ENCODE measurements around the gene CACNA1F.
"Not testable (repeated sequence)": the region's sequence is repeated elsewhere in the genome, so short reads cannot be mapped to it uniquely, and the experiment has no call there.

The CACNA1F gene

DNA sequence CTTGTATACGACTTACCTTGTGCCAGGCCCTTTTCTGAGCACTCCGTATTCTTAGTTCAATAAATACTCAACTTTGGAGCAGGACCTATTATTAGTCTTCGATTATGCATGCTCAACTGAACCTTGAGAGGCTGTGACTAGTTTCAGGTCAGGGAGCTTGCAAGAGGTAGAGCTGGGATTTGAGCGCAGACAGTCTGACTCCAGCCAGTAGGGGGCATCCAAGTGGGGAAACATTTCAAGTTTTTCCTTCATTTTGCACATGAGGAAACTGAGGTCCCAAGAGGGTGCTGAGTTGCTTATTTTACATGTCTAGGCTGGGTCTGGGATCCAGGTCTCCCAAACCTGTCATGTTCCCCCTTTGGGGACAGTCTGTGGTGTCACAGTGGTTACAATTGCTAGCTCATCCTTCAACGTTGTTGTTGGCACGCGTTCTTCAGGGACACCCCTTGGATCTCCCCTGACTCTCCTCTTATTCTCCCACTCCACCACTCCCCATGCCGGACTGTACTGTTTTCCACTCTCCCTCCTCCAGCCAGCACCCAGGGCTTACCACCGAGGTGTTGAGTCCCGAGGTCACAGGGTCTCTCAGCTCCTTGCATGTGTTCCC is 40.3 kb downstream of the CACNA1F start:
- no peak for DNase-seq

DNA sequence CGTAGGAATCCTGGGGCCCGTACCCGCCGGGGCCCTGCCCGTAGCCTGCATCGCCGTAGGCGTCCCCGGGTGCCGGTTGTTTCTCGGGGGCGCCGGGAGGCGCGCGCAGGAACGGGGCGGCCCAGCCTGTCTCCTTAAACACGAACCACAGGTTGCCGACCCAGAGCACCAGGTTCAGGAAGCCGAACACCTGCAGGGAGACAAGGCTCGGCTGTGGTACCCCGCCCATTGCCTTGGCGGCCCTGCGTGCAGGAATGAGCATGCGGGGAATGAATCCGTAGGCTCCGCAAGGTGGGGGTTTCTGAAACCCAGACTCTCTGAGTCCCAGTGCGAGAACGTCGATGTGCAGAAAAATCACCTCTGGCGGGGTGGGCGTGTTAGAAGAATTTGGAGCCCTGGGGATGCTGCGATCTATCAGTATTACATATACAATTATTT is 41.5 kb downstream of the CACNA1F start:
- no peak for DNase-seq

DNA sequence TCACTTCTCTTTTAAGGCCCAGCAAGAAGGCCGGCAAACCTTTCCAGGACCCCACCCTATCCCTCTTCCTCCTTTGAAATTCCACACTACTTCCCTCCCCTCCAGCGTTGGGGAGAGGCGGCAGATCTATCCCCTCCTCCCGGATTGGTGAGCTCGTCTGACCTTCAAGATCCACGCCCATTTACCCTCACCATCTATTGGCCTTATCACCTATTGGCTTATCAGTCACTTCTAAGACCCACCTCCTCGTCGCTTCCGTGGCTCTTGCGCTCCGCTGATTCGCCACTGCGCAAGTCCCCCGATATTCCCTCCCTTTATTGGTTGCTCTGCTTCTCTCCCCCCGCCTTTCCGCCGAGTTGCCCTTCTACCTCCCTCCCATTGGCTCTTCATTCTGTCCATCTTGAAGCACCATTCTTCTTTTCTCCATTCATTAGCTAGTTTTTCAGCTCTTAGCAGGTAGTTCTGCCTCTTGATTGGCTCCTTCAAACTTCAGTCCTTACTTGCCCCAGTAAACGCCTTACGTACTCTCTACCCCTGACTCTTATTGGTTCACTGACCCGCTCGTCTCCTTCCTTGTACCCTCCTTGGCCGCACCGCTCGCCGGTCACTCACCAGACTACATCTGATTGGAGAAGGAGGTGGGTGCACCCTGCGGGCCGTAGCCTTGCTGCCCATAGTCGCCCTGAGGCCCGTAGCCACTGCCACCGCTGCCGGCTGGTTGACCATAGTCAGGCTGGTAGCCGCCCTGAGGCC is 42.1 kb downstream of the CACNA1F start:
- peak; percentile 99 for DNase-seq

DNA sequence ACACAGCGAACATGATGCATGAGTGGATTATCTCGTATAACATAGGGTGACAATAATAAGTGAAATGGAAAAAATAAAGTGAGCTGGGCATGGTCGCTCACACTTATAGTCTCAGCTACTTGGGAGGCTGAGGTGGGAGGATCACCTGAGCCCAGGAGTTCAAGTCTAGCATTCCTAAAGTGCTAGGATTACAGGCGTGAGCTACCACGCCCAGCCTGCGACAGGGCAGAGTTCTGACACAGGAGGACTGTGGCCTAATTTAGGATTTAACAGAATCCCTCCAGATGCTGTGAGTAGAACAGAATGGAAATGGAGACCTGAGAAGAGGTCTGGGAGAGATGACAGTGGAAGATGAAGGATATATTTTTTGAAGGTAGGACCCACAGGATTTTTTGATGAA is 43.5 kb downstream of the CACNA1F start:
- no peak for DNase-seq

DNA sequence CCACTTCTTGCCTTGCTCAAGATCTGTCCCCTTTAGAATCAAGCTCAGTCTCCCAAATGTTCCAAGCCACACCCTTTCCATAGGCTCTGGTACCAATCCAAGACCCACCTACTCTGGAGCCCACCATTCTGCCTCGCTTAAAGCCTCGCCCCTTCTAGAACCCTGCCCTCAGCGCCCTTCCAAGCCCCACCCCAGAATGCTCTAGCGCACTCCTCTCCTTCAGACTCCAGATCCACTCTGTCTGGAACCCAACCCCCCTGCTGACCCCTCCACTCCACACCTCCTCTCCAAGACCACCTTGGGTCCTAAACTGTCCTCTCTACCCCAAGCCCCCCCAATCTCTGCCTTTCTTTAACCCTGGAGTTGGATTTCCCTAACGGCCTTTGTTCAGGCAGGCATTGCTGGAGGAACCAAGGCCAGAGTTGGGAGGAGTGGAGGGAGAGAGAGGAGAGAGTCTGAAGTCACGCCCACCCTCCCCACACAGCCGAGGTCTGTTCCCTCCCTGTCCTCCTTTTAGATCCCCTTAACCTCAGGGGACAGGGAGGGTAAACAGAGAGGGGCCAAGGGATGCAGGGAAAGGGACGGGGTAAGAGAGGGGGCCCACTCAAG is 44.6 kb downstream of the CACNA1F start:
- DNase-seq = no peak

DNA sequence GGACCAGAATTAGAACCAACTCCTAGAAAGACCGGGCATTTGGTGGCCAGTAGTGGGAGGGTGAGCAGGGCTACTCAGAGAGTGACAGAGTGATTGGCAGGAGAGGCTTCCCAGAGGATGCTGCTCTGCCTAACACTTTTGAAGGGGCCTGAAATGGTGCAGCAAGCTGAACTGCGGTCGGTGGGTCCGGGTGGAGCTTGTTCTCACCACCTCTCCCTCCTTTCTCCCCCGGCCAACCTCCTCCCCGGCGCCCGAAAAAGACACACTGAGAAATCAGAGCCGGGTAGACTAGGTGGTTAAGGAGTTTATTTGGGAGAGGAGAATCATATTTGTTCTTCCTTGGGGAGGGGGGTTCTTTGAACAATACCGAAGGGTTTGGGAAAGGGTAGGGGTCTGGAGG is 45.6 kb downstream of the CACNA1F start:
- no peak for DNase-seq

GRCh38 chrX:49187028-49187394 is 46.1 kb downstream of the CACNA1F start:
- no peak for DNase-seq

DNA sequence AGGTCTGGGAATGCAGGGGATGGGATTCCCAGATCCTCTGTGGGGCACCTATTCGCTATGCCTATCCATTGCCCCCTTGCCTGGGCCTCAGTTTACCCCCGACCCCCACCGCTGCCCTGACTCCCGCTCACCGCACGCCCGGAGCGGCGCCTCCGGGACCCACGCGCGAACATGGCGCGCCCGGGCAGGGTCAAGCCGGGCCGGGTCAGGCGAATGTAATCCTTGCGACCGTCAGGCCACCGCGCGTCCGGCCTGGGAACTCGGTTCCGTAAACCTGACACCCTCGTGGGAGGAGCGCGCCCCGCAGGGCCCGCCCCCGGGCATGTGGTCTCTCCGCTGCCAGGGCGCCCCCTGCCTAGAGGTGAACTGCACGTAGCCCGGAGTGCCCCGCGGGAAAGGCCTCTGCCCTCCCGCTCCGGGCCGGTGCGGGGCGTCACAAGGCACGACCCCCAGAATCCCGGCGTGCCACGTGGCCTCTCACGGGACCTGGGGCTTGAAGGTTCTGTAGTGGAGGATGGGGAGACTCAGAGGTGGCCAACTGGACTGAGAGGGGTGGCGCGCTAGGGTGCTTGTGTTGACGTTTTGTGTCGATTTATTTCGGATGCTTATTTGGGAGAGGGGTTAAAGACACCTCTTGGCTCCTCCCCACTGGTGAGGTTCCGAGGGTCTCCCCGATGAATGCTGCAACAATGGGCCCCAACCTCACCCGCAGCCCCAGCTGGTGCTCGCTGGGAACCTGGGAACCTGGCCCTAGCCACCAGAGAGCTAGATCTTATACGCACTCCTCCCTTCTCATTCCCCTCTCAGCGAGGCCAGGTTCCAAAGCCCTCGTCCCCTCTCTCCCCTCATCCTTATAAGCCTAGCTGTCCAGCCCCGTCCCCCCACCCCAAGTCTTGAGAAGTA is 46.8 kb downstream of the CACNA1F start, which contains the start of gene PRICKLE3:
PRICKLE3 (minus strand) TSS at position 249 of the 903 bp plus-strand sequence; CDS start at position 173, 76 bp downstream.
- DNase-seq = peak; percentile 42

GRCh38 chrX:49184294-49185281 is 48.6 kb downstream of the CACNA1F start:
- DNase-seq = peak; percentile 82

DNA sequence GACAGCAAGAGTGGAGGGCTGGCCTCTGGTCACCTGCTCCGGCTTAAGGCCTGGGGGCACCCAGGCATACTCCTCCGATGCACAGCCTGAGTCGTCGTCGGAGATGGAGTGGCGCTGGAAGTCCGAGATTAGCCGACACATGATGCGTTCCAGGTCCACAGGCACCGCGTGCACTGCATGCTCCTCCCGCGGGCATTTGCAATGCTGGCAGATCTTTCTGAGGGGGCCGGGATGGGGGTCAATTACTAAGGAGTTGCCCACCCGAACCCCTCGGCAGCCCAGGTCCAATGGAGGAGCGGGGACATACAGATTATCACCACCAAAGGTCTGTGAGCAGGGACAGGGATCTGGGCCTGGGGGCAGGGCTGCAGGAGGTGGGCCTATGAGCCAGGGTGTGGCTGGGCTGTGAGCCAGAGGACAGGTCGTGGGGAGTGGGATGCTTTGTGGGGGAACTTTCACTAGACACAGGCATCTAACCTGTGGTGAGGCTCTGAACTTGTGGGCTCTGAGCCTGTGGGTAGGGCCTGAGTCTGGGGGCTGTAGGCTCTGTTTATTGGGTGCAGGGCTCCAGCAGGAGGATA is 49.3 kb downstream of the CACNA1F start:
- DNase-seq = no peak

DNA sequence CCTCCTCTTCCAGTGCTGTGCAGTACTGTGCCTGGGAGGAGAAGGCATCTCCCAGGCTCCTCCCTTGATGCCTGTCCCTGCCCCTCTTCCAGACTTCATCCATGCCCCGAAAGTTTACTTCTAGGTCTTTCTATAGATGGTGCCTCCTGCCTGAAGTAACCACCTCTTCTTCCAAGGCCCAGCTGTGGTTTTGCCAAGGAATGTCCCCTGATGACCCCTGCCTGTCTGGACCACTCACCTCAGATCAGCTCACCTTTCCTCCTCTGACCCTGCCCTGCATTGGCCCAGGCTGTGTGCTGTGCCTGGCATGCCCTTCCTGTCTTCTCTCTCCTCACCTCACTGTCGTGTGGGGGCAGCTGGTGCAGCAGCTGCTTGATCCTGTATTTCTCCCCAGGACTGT is 53.8 kb downstream of the CACNA1F start:
- no peak for DNase-seq

DNA sequence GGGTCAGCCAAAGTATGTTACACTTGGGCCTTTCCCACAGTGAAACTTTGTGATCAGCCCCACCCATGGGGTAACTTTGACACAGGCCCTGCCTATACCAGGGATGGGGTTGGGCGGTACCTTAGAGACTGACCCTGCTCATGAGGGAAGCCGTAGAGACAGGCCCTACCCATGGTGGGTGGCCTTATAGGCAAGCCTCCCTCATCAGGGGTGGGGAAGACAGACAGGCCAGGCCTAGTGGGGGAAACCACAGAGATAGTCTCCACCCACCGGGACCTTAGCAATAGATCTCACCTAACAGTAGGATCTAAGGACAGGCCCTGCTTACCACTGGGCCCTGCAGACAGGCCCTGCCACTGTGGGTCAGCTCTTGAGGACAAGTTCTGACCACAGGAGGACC is 54.6 kb downstream of the CACNA1F start:
- no peak for DNase-seq

DNA sequence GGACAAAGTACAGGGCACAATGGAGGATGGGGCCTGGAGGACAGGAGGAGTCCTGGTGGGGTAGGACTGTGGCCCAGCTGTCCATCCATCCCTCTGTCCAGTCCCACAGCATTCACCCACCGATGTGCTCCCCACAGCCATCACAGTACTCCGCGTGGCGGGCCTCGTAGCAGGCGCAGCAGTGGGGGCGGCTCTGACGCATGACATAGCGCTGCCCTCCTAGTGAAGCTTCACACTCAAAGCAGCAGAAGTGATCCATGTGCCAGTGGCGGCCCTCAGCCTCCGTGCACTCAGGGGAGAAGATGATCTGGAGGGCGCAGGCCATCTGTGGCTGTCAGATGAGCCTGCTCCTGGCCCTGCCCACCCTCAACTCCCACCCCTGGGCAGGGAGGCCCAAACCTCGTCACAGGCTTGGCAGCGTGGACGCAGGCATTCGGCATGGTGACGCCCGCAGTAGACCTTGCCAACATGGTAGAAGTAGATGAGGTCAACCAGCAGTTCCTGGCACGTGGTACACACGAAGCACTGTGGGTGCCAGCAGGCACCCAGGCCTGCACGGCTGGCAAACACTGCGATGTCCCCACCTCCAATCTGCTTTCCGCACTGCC is 55.2 kb downstream of the CACNA1F start:
- DNase-seq = no peak

DNA sequence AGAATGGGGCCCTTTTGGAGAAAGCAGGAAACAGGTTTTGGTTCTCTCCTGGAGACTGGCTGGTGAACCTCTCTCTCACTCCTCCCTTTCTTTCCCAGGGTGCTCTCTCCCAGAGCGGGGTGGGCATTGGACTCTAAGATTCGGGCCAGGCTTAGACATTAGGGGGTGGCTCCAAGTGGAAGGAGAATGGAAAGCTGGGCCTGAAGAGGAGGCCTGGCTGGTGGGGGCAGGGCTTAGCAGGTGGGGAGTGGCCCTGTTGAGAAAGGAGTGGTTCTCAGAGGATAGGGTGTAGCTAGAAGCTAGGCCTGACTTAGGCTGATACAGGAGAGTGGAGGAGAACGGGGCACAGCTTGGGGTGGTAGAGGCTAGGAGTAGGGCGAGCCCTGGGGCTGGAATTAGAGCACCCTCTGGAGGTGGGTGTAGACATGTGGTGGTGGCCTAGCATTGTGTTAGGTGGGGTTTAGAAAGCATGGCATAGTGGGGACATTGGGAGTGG is 55.8 kb downstream of the CACNA1F start:
- no peak for DNase-seq

- no peak for DNase-seq
These were observed 56.5 kb downstream of the CACNA1F start for GRCh38 chrX:49176421-49177326.

DNA sequence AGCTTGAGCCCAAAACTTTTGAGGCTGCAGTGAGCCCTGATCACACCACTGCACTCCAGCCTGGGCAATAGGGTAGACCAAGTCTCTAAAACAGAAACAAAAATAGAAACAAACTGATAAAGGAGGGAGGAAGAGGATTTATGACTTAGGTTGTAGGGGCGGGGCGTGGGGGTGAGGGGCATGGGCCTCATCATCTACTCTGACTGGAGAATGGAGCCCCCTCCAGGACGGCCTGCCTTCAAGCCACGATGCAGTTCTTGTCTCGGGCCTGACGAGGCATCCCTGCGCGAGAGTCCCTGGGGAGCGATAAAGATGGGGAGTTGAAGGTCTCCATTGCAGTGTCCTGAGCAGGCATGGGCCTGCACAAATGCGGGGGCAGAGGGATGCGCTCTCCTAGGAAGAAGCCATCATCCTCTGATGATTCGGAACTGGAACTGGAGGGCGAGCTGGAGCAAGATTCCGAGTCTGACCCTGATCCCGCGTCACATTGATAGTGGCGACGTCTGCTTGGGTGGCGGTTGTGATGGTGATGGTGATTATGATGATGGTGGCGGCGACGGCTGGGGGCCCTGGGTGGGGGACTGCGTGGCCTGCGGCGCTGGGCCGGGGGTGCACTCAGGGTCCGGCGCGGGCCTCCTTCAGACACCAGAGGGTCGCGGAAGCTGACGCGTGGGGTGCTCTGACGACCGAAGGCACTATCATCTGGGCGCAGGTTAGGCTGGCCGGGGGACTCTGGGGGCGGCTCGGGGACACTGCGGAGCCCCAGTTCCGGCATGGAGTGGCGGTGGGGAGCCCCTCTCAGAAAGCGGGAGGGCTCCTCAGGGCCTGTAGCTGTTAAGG is 57.5 kb downstream of the CACNA1F start:
- DNase-seq = no peak

- no peak for DNase-seq
These were observed 58.4 kb downstream of the CACNA1F start for GRCh38 chrX:49174723-49175122.

GRCh38 chrX:49173544-49173943 is 59.6 kb downstream of the CACNA1F start:
- not testable (repeated sequence) for DNase-seq

Measured in NCI-H1092 (cell line).